Measurements from ENCODE around the gene CORO1A.
"Not testable (repeated sequence)": the region's sequence is repeated elsewhere in the genome, so short reads cannot be mapped to it uniquely, and the experiment has no call there.

The CORO1A gene

GRCh38 chr16:30173054-30173453 lies 10.3 kb upstream of the CORO1A start:
- no peak for DNase-seq

- DNase-seq, result not testable (repeated sequence)
Observed at GRCh38 chr16:30176876-30177275, 6.5 kb upstream of the CORO1A start.

- DNase-seq, result no peak
Observed at GRCh38 chr16:30179195-30179594, 4.2 kb upstream of the CORO1A start.

- DNase-seq, result no peak
Observed at GRCh38 chr16:30179931-30180330, 3.5 kb upstream of the CORO1A start.

- DNase-seq, result no peak
Observed at GRCh38 chr16:30180741-30181140, 2.7 kb upstream of the CORO1A start.

GRCh38 chr16:30184096-30184890 lies 891 bp downstream of the CORO1A start:
- DNase-seq, result no peak

- no peak for DNase-seq
Observed at GRCh38 chr16:30184891-30185682, 1.7 kb downstream of the CORO1A start.

- DNase-seq, result no peak
Observed at GRCh38 chr16:30185683-30186421, 2.5 kb downstream of the CORO1A start.

- DNase-seq, result no peak
Observed at GRCh38 chr16:30186444-30186781, 3.0 kb downstream of the CORO1A start.

GRCh38 chr16:30186782-30187555 lies 3.6 kb downstream of the CORO1A start:
- no peak for DNase-seq

- no peak for DNase-seq
Observed at GRCh38 chr16:30187556-30187865, 4.1 kb downstream of the CORO1A start.

GRCh38 chr16:30187971-30188561 lies 4.7 kb downstream of the CORO1A start:
- DNase-seq, result no peak

GRCh38 chr16:30191158-30191557 lies 7.8 kb downstream of the CORO1A start:
- DNase-seq, result not testable (repeated sequence)

GRCh38 chr16:30193098-30193497 lies 9.7 kb downstream of the CORO1A start:
- DNase-seq, result not testable (repeated sequence)

GRCh38 chr16:30193615-30194014 lies 10.2 kb downstream of the CORO1A start, which contains the start of the genes BOLA2B and SLX1A:
TSS of gene BOLA2B (minus strand) at chr16:30193666. CDS start at chr16:30193595, 71 bp downstream.
TSS of gene SLX1A (plus strand) at chr16:30193875. CDS start at chr16:30194085, 210 bp downstream.
- not testable (repeated sequence) for DNase-seq

- DNase-seq, result not testable (repeated sequence)
Observed at GRCh38 chr16:30194172-30194925, 10.9 kb downstream of the CORO1A start.

GRCh38 chr16:30197001-30197400 lies 13.6 kb downstream of the CORO1A start:
- not testable (repeated sequence) for DNase-seq

GRCh38 chr16:30199049-30199448 lies 15.6 kb downstream of the CORO1A start, which contains the start of gene SULT1A3:
TSS of gene SULT1A3 (plus strand) at chr16:30199255. CDS start at chr16:30200729, 1,474 bp downstream.
- not testable (repeated sequence) for DNase-seq

- not testable (repeated sequence) for DNase-seq
Observed at GRCh38 chr16:30199608-30200343, 16.4 kb downstream of the CORO1A start.

- not testable (repeated sequence) for DNase-seq
Observed at GRCh38 chr16:30205541-30206236, 22.3 kb downstream of the CORO1A start.
